SK-N-SH (cell line): ENCODE data around the gene SLC9A7. TPM values are rescaled to one million over a fixed set of nuclear protein-coding genes. Genes with fewer than 3 reads are reported as not detected.

Experiments used
- CTCF ChIA-PET: fragments of 300-600, 350-600 bp; formaldehyde crosslinking; extraction: SDS; loops from one replicate; lab custom pipeline; 2021; lab: Yijun Ruan, JAX
- POLR2A ChIA-PET: fragments of 350-600 bp; sonication (Branson Sonifier 250); formaldehyde crosslinking; extraction: SDS; loops from one replicate; lab custom pipeline; 2020; ENCODE audit warnings: antibody characterized with exemption, inconsistent platforms; lab: Yijun Ruan, JAX
- DNase-seq: peaks from one replicate; pipeline ENCODE4 v3.0.0; 2012
- H2AFZ ChIP-seq: fragments of 200-600 bp; sonication (generic); 2 replicates; pipeline ENCODE4 v1.8.1; 2016; ENCODE audit warnings: antibody characterized with exemption, mild to moderate bottlenecking, low read depth
- H3F3A ChIP-seq: fragments of 200-600 bp; sonication (generic); replicated peaks from 2 replicates; pipeline ENCODE3; 2016; ENCODE audit warnings: antibody characterized with exemption, mild to moderate bottlenecking; ENCODE audit not compliant: insufficient read depth
- H3K27ac ChIP-seq, 2 experiments: fragments of 200-500 bp in 1 of 2; fragments of 200-600 bp in 1 of 2; sonication (Bioruptor generic) in 1 of 2; sonication (generic), shearing (Covaris generic) in 1 of 2; 2 replicates each; pipeline versions ENCODE4 v1.5.1 to v1.6.1; 2014 to 2016; ENCODE audit warnings: low read depth in 2 of 2, inconsistent platforms in 1 of 2, low read length in 1 of 2, mild to moderate bottlenecking in 1 of 2, mixed read lengths in 1 of 2
- H3K27me3 ChIP-seq: fragments of 200-600 bp; sonication (generic), shearing (Covaris generic); 2 replicates; pipeline ENCODE4 v1.6.1; 2016; ENCODE audit warnings: mixed run types; ENCODE audit not compliant: insufficient read depth
- H3K36me3 ChIP-seq, 2 experiments: fragments of 200-500 bp in 1 of 2; fragments of 200-600 bp in 1 of 2; sonication (Bioruptor generic) in 1 of 2; sonication (generic) in 1 of 2; replicated peaks in 1 of 2; 2 replicates each; pipeline versions ENCODE3 to v1.5.1; 2014 to 2016; ENCODE audit warnings: low read length in 1 of 2, mild to moderate bottlenecking in 1 of 2; ENCODE audit not compliant: insufficient read depth in 2 of 2, control insufficient read depth in 1 of 2
- H3K4me1 ChIP-seq, 2 experiments: fragments of 200-500 bp in 1 of 2; fragments of 200-600 bp in 1 of 2; sonication (Bioruptor generic) in 1 of 2; sonication (generic), shearing (Covaris generic) in 1 of 2; 2 replicates each; pipeline versions ENCODE4 v1.5.1 to v1.6.1; 2014 to 2016; ENCODE audit warnings: low read depth in 1 of 2, low read length in 1 of 2, mixed run types in 1 of 2; ENCODE audit not compliant: insufficient read depth in 2 of 2, control insufficient read depth in 1 of 2
- H3K4me2 ChIP-seq: fragments of 200-600 bp; sonication (generic), shearing (Covaris generic); 2 replicates; pipeline ENCODE4 v1.6.1; 2017; ENCODE audit warnings: mixed run types
- H3K4me3 ChIP-seq, 2 experiments: fragments of 200-500 bp in 1 of 2; fragments of 200-600 bp in 1 of 2; sonication (Bioruptor generic) in 1 of 2; sonication (generic), shearing (Covaris generic) in 1 of 2; 2 replicates each; pipeline versions ENCODE4 v1.5.1 to v1.8.1; 2014 to 2016; ENCODE audit warnings: low read depth in 2 of 2, inconsistent platforms in 1 of 2, low read length in 1 of 2, mild to moderate bottlenecking in 1 of 2, mixed read lengths in 1 of 2, moderate library complexity in 1 of 2
- H3K79me2 ChIP-seq: fragments of 200-600 bp; sonication (generic); 2 replicates; pipeline ENCODE4 v1.8.1; 2017; ENCODE audit warnings: mild to moderate bottlenecking; ENCODE audit not compliant: insufficient read depth
- H3K9ac ChIP-seq: fragments of 200-600 bp; sonication (generic); 2 replicates; pipeline ENCODE4 v1.6.1; 2017; ENCODE audit warnings: mixed run types
- H3K9me2 ChIP-seq: fragments of 200-600 bp; sonication (generic); 2 replicates; pipeline ENCODE4 v1.6.1; 2017; ENCODE audit warnings: mixed run types
- H3K9me3 ChIP-seq: fragments of 200-600 bp; sonication (generic); 2 replicates; pipeline ENCODE4 v1.6.1; 2017; ENCODE audit warnings: mixed run types, mild to moderate bottlenecking, moderate library complexity
- H4K20me1 ChIP-seq: fragments of 200-600 bp; sonication (generic); 2 replicates; pipeline ENCODE4 v1.6.1; 2017; ENCODE audit warnings: mild to moderate bottlenecking, mixed run types; ENCODE audit not compliant: insufficient read depth
- CHD2 ChIP-seq: fragments of 150-350 bp; IDR thresholded peaks from 2 replicates; pipeline ENCODE4 v1.6.1; 2018; ENCODE audit warnings: low read length; ENCODE audit not compliant: partially characterized antibody
- CTCF ChIP-seq: fragments of 200-600 bp; sonication (generic); IDR thresholded peaks from 2 replicates; pipeline ENCODE4 v1.6.1; 2017; ENCODE audit warnings: antibody characterized with exemption, mild to moderate bottlenecking, moderate library complexity
- ELF1 ChIP-seq: IDR thresholded peaks from 2 replicates; pipeline ENCODE4 v1.4.0; 2012
- EP300 ChIP-seq, 2 experiments: IDR thresholded peaks; 2 replicates each; pipeline versions ENCODE4 v1.4.0 to v1.6.1; 2012; ENCODE audit warnings: borderline replicate concordance in 1 of 2, low read depth in 1 of 2, low read length in 1 of 2
- FOXJ3 ChIP-seq: sonication (generic); formaldehyde crosslinking; IDR thresholded peaks from 2 replicates; pipeline ENCODE4 v1.5.1; 2020; ENCODE audit warnings: mild to moderate bottlenecking, missing genetic modification reagents
- IRF3 ChIP-seq: fragments of 150-350 bp; IDR thresholded peaks from 2 replicates; pipeline ENCODE4 v1.6.1; 2016; ENCODE audit warnings: mild to moderate bottlenecking, low read depth, low read length
- MAX ChIP-seq: IDR thresholded peaks from 2 replicates; pipeline ENCODE4 v1.4.0; 2012; ENCODE audit warnings: low read depth
- MXI1 ChIP-seq: IDR thresholded peaks from 2 replicates; pipeline ENCODE4 v1.6.1; 2012; ENCODE audit warnings: mild to moderate bottlenecking, low read depth, low read length, improper control_type of control experiment
- PBX3 ChIP-seq: IDR thresholded peaks from 2 replicates; pipeline ENCODE4; 2012
- POLR2AphosphoS5 ChIP-seq: IDR thresholded peaks from 2 replicates; pipeline ENCODE4 v1.6.1; 2012; ENCODE audit warnings: low read depth, low read length
- RAD21 ChIP-seq: IDR thresholded peaks from 2 replicates; pipeline ENCODE4 v1.6.1; 2012; ENCODE audit warnings: mild to moderate bottlenecking, low read length
- RCOR1 ChIP-seq: fragments of 150-350 bp; IDR thresholded peaks from 2 replicates; pipeline ENCODE4 v1.6.1; 2017; ENCODE audit warnings: antibody characterized with exemption, low read length
- RFX5 ChIP-seq: IDR thresholded peaks from 2 replicates; pipeline ENCODE4 v1.6.1; 2012; ENCODE audit warnings: mild to moderate bottlenecking, improper control_type of control experiment, low read length
- RXRA ChIP-seq: IDR thresholded peaks from 2 replicates; pipeline ENCODE4 v1.4.0; 2012; ENCODE audit warnings: low read depth, mild to moderate bottlenecking, borderline replicate concordance
- SIN3A ChIP-seq: IDR thresholded peaks from 2 replicates; pipeline ENCODE4 v1.6.1; 2012; ENCODE audit warnings: low read depth, mild to moderate bottlenecking, low read length, moderate library complexity, borderline replicate concordance
- SMC3 ChIP-seq: IDR thresholded peaks from 2 replicates; pipeline ENCODE4 v1.6.1; 2012; ENCODE audit warnings: low read depth, low read length, improper control_type of control experiment
- TAF1 ChIP-seq: IDR thresholded peaks from 2 replicates; pipeline ENCODE4 v1.6.1; 2012; ENCODE audit warnings: low read depth, mild to moderate bottlenecking, low read length, moderate library complexity, borderline replicate concordance
- TCF12 ChIP-seq: IDR thresholded peaks from 2 replicates; pipeline ENCODE4 v1.4.0; 2012
- TEAD4 ChIP-seq: IDR thresholded peaks from 2 replicates; pipeline ENCODE4 v1.4.0; 2012; ENCODE audit warnings: mild to moderate bottlenecking, borderline replicate concordance; ENCODE audit not compliant: insufficient read depth
- USF1 ChIP-seq: IDR thresholded peaks from 2 replicates; pipeline ENCODE4 v1.4.0; 2012; ENCODE audit warnings: low read depth, borderline replicate concordance
- WGBS: methylation state at CpG from one replicate; pipeline ENCODE4 v1.1.6; 2017; ENCODE audit warnings: low lambda C conversion rate; 5-methylcytosine and 5-hydroxymethylcytosine counted together
- polyA plus RNA-seq, 3 experiments: library from polyadenylated mRNA; depleted of rRNA; stranded (reverse); fragments of >200 nt; gene quantifications; 2 replicates each; pipeline ENCODE4 v1.2.3, GENCODE V29; 2012

Gene SLC9A7
- polyA plus RNA-seq, 1 of the 3 experiments (the other 2 are of a cell fraction), result 10.5 TPM

GRCh38 chrX:46695491-46695890, 63.4 kb downstream of the SLC9A7 start:
- H3K27ac ChIP-seq, result no peak overlapping the region
- no peaks in the 10 kb centered on the region for H3F3A ChIP-seq
- no peak overlapping the region for H3K9ac ChIP-seq
- no peak overlapping the region for H2AFZ ChIP-seq
- H3K27me3 ChIP-seq, result peaks cover 7% of the 10 kb centered on the region; the same call in 1 of the 2 replicates
- H3K9me2 ChIP-seq, result no peaks in the 10 kb centered on the region
- no peaks in the 10 kb centered on the region for H4K20me1 ChIP-seq
- POLR2A ChIA-PET, result no interaction called here
- H3K36me3 ChIP-seq, result no peaks in the 10 kb centered on the region
- no peaks in the 10 kb centered on the region for H3K9me3 ChIP-seq
- no peaks in the 10 kb centered on the region for H3K79me2 ChIP-seq
- no peaks in the 10 kb centered on the region for H3K4me1 ChIP-seq
- WGBS, result 47% methylated on average over 1 of the region's 1 CpG
- TF ChIP-seq RCOR1, result no peak
- no peak for TF ChIP-seq TEAD4
- no peak for TF ChIP-seq POLR2AphosphoS5
- TF ChIP-seq CHD2, result no peak
- TF ChIP-seq RFX5, result no peak
- TF ChIP-seq PBX3, result no peak
- TF ChIP-seq SIN3A, result no peak
- no peak for TF ChIP-seq SMC3
- no peak for TF ChIP-seq MXI1
- TF ChIP-seq MAX, result no peak
- no peak for TF ChIP-seq ELF1
- TF ChIP-seq RAD21, result no peak
- TF ChIP-seq CTCF, result no peak
- TF ChIP-seq TAF1, result no peak
- TF ChIP-seq FOXJ3 (CRISPR knock-in tag), result no peak
- TF ChIP-seq RXRA, result no peak
- no peak for TF ChIP-seq EP300 (IDR thresholded peaks at IDR 0.05; ENCODE audit: borderline replicate concordance in 1 of 2, low read depth in 1 of 2, low read length in 1 of 2)
- TF ChIP-seq TCF12, result no peak
- no peak for TF ChIP-seq USF1
- TF ChIP-seq IRF3, result no peak
- no peak for DNase-seq
- CTCF ChIA-PET, result interaction anchor here (0.9 to 2.6 kb wide), 2 partner anchors 9 to 11 kb away, joined by 4 to 9 read pairs; no protein-coding TSS in a partner anchor
- H3K4me2 ChIP-seq, result no peak overlapping the region
- H3K4me3 ChIP-seq, result no peak overlapping the region
